LNCAP (cell line): Measurements from ENCODE around the gene KBTBD13.

Experiments used
- CTCF ChIP-seq: fragments of 450-650 bp; IDR thresholded peaks from 2 replicates; pipeline ENCODE4 v1.5.1; 2017; ENCODE audit warnings: mild to moderate bottlenecking

Gene KBTBD13

GRCh38 chr15:65044724-65045481, 31.6 kb upstream of the KBTBD13 start, which contains the start of gene SLC51B:
TSS of gene SLC51B (plus strand) at chr15:65045387. CDS start at chr15:65050005, 4,618 bp downstream.
- no peak for TF ChIP-seq CTCF

- no peak for TF ChIP-seq CTCF
Observed at GRCh38 chr15:65048241-65048640, 28.3 kb upstream of the KBTBD13 start.

GRCh38 chr15:65049418-65049840, 27.1 kb upstream of the KBTBD13 start:
- no peak for TF ChIP-seq CTCF

GRCh38 chr15:65050270-65050669, 26.3 kb upstream of the KBTBD13 start:
- no peak for TF ChIP-seq CTCF

- no peak for TF ChIP-seq CTCF
Observed at GRCh38 chr15:65051266-65051665, 25.3 kb upstream of the KBTBD13 start.

GRCh38 chr15:65052956-65053355, 23.6 kb upstream of the KBTBD13 start:
- TF ChIP-seq CTCF = no peak

GRCh38 chr15:65054333-65055200, 22.0 kb upstream of the KBTBD13 start:
- TF ChIP-seq CTCF = peak; percentile 87
